Measurements from ENCODE around the gene TGFBR3L. TPM values are rescaled to one million over a fixed set of nuclear protein-coding genes. Genes with fewer than 3 reads are reported as not detected.
A peak's percentile ranks its signal among the peaks of the same experiment; 100 is the strongest.

Gene TGFBR3L
- polyA plus RNA-seq, 3 donors, result not detected

DNA sequence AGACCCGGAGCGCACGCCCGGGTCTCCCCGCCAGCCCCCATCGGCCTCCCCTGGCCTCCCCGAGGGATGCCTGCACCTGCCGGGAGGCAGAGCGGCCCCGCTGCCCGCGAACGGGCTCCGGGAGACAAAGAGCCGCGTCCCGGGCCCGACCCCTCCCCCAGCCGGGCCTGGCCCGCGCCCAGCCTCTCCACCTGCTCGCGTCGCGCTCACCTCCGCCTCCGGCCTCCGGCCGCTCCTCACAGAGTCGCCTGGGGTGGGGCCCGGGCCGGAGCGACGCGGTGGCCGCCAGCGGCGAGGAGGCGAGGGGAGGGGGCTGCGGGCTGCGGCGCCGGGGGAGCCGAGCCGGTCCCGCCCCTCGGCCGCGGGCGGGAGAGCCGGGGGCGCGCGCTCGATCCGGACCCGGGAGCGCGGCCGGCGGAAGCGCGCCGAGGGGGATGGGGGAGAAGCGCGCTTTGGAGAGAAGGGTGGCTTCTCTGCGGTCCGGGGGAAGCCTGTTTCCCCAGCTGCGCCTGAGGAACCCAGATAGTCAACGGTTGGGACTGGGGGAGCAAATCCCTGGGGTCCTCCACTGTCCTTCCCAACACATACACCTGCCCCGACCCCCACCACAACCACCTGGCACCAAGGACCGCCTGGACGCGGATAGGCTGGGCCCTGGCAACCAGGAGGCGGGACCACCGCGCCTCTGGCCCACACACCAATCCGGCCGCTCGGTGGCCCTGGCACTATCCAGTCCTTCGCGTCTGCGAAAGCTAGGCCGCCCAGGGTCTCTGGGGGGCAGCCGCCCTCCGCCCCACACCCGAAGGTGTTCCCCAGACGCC is 40.3 kb upstream of the TGFBR3L start, which contains the start of gene PRR36:
Gene PRR36 (minus strand): TSS at position 315 of the 821 bp plus-strand sequence. CDS start 701 bp downstream, outside the sequence.
- Histone ChIP-seq H3K27me3 (ENCODE audit: control insufficient read depth in 2 of 2, insufficient read depth in 2 of 2, low read length in 2 of 2) (peaks cover 23 to 43% of the 10 kb centered on the region in 2 donors), H2AFZ (ENCODE audit: insufficient read depth, low read depth, low read length, poor library complexity, severe bottlenecking) (no peak within 1 kb of the TSS), H3K9me3 (replicated peaks in 1 of 2; ENCODE audit: control insufficient read depth in 1 of 2, insufficient read depth in 1 of 2, low read length in 2 of 2) (peaks cover 3 to 14% of the 10 kb centered on the region in 2 donors), H3K4me2 (replicated peaks; ENCODE audit: extremely low read depth, low read length, poor library complexity, severe bottlenecking) (no peak within 1 kb of the TSS), H3K4me3 (replicated peaks in 1 of 3; ENCODE audit: low read depth in 2 of 3, low read length in 3 of 3) (no peak within 1 kb of the TSS), H3K9ac (ENCODE audit: insufficient read depth, low read length, poor library complexity, severe bottlenecking) (no peak within 1 kb of the TSS), H3K79me2 (ENCODE audit: insufficient read depth, low read length) (no peaks in the 10 kb centered on the region), H4K20me1 (ENCODE audit: insufficient read depth, low read length) (no peaks in the 10 kb centered on the region), H3K36me3 (replicated peaks in 1 of 2; ENCODE audit: control insufficient read depth in 1 of 2, insufficient read depth in 2 of 2, low read length in 2 of 2) (no peaks in the 10 kb centered on the region), H3K4me1 (ENCODE audit: control insufficient read depth in 1 of 2, insufficient read depth in 2 of 2, low read length in 2 of 2) (peaks cover 27 to 38% of the 10 kb centered on the region in 2 donors), H3K27ac (ENCODE audit: low read depth in 1 of 2, low read length in 2 of 2) (no peak within 1 kb of the TSS)
- peak within 1 kb of the TSS in 1 of 2 donors; percentile 81 for H3K4me3 Mint-ChIP-seq
- H3K27me3 Mint-ChIP-seq (ENCODE audit: low read depth in 3 of 3), result peaks cover 46 to 65% (median 61%) of the 10 kb centered on the region in 3 donors
- intact Hi-C loops (cut with micrococcal nuclease), result loop anchor here in 1 of 2 donors (5.0 kb wide), 1 partner anchor 48 kb away; the partner anchor contains the start of gene SNAPC2
- peaks cover 3 to 37% (median 8%) of the 10 kb centered on the region in 7 donors for H3K9me3 Mint-ChIP-seq
- peak within 1 kb of the TSS in 1 of 7 donors; percentile 69 for H3K27ac Mint-ChIP-seq
- H3K36me3 Mint-ChIP-seq, result peaks cover 0 to 4% of the 10 kb centered on the region in 2 donors
- TF ChIP-seq, protein P1, sequence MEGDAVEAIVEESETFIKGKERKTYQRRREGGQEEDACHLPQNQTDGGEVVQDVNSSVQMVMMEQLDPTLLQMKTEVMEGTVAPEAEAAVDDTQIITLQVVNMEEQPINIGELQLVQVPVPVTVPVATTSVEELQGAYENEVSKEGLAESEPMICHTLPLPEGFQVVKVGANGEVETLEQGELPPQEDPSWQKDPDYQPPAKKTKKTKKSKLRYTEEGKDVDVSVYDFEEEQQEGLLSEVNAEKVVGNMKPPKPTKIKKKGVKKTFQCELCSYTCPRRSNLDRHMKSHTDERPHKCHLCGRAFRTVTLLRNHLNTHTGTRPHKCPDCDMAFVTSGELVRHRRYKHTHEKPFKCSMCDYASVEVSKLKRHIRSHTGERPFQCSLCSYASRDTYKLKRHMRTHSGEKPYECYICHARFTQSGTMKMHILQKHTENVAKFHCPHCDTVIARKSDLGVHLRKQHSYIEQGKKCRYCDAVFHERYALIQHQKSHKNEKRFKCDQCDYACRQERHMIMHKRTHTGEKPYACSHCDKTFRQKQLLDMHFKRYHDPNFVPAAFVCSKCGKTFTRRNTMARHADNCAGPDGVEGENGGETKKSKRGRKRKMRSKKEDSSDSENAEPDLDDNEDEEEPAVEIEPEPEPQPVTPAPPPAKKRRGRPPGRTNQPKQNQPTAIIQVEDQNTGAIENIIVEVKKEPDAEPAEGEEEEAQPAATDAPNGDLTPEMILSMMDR (IDR thresholded peaks at IDR 0.05), result no peak
- no peak for DNase-seq
- under 1% methylated on average over 78 of the region's 88 CpGs for WGBS (ENCODE audit: insufficient coverage)
- peaks cover 19% of the 10 kb centered on the region for H3K4me1 Mint-ChIP-seq

DNA sequence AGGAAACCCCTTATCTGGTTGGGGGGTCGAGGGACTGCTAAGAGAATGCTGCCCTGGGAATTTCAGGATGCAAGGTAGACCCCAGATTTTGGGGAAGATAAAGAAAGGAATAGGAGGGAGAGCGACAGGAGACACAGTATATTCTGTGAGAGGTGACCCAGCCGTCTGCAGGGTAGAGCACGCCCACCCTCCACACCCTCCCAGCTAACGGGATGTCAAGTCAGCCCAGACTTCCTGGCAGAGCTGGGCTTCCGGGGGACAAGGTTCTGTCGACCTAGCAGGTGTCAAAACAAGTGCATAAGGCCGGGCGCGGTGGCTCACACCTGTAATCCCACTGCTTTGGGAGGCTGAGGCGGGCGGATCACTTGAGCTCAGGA is 39.7 kb upstream of the TGFBR3L start:
- Mint-ChIP-seq H3K4me3 (peak overlapping the region in 1 of 2 donors; percentile 72), H3K4me1 (peaks cover 18% of the 10 kb centered on the region), H3K27ac (no peak overlapping the region), H3K36me3 (peaks cover 0 to 4% of the 10 kb centered on the region in 2 donors), H3K9me3 (peaks cover 3 to 37% (median 12%) of the 10 kb centered on the region in 7 donors), H3K27me3 (ENCODE audit: low read depth in 3 of 3) (peaks cover 46 to 64% (median 61%) of the 10 kb centered on the region in 3 donors)
- Histone ChIP-seq H3K27ac (ENCODE audit: low read depth in 1 of 2, low read length in 2 of 2) (no peak overlapping the region), H3K9me3 (replicated peaks in 1 of 2; ENCODE audit: control insufficient read depth in 1 of 2, insufficient read depth in 1 of 2, low read length in 2 of 2) (peaks cover 3 to 14% of the 10 kb centered on the region in 2 donors), H3K79me2 (ENCODE audit: insufficient read depth, low read length) (no peaks in the 10 kb centered on the region), H3K9ac (ENCODE audit: insufficient read depth, low read length, poor library complexity, severe bottlenecking) (no peak overlapping the region), H3K4me2 (replicated peaks; ENCODE audit: extremely low read depth, low read length, poor library complexity, severe bottlenecking) (no peak overlapping the region), H2AFZ (ENCODE audit: insufficient read depth, low read depth, low read length, poor library complexity, severe bottlenecking) (no peak overlapping the region), H3K36me3 (replicated peaks in 1 of 2; ENCODE audit: control insufficient read depth in 1 of 2, insufficient read depth in 2 of 2, low read length in 2 of 2) (no peaks in the 10 kb centered on the region), H3K4me3 (replicated peaks in 1 of 3; ENCODE audit: low read depth in 2 of 3, low read length in 3 of 3) (no peak overlapping the region), H3K4me1 (ENCODE audit: control insufficient read depth in 1 of 2, insufficient read depth in 2 of 2, low read length in 2 of 2) (peaks cover 23 to 32% of the 10 kb centered on the region in 2 donors), H4K20me1 (ENCODE audit: insufficient read depth, low read length) (no peaks in the 10 kb centered on the region), H3K27me3 (ENCODE audit: control insufficient read depth in 2 of 2, insufficient read depth in 2 of 2, low read length in 2 of 2) (peaks cover 23 to 43% of the 10 kb centered on the region in 2 donors)
- WGBS (ENCODE audit: insufficient coverage), result 19% methylated on average over 8 of the region's 12 CpGs
- TF ChIP-seq, protein P1 (IDR thresholded peaks at IDR 0.05), result no peak
- DNase-seq, result no peak
- intact Hi-C loops (cut with micrococcal nuclease), result loop anchor here in 1 of 2 donors (5.0 kb wide), 1 partner anchor 47 kb away; the partner anchor contains the start of gene SNAPC2
